Left lung (tissue), 10 donors: ENCODE measurements around the gene PTPRN2. TPM values are rescaled to one million over a fixed set of nuclear protein-coding genes. Genes with fewer than 3 reads are reported as not detected.

Source experiments
- ATAC-seq: fragments of 200-7000 bp; cut with Tn5 transposase; one replicate; pipeline ENCODE4 v1.9.1; 2020; ENCODE audit warnings: moderate library complexity
- DNase-seq, 4 donors: peaks; one replicate each; pipeline ENCODE4 v3.0.0-alpha.2; 2013 to 2020
- H3K27ac ChIP-seq, 2 donors: fragments of 200-600 bp; sonication (generic) in 1 of 2; one replicate each; pipeline versions ENCODE4 v1.5.0 to v1.8.0; 2020 to 2021
- H3K27me3 ChIP-seq, 2 donors: fragments of 200-600 bp; sonication (generic) in 1 of 2; one replicate each; pipeline versions ENCODE4 v1.5.0 to v1.8.0; 2020 to 2021
- H3K36me3 ChIP-seq, 2 donors: fragments of 200-600 bp; sonication (generic) in 1 of 2; one replicate each; pipeline versions ENCODE4 v1.5.0 to v1.8.0; 2020 to 2021
- H3K4me1 ChIP-seq, 2 donors: fragments of 200-600 bp; one replicate each; pipeline ENCODE4 v1.8.0; 2021
- H3K4me3 ChIP-seq, 2 donors: fragments of 200-600 bp; sonication (generic) in 1 of 2; one replicate each; pipeline versions ENCODE4 v1.5.0 to v1.8.0; 2020 to 2021; ENCODE audit warnings: mild to moderate bottlenecking in 1 of 2
- H3K9me3 ChIP-seq, 2 donors: fragments of 200-600 bp; sonication (generic) in 1 of 2; one replicate each; pipeline versions ENCODE4 v1.5.0 to v1.8.0; 2020 to 2021
- CTCF ChIP-seq, 2 donors: fragments of 200-600 bp; sonication (generic) in 1 of 2; IDR thresholded peaks; one replicate each; pipeline versions ENCODE4 v1.5.0 to v1.8.0; 2021; ENCODE audit warnings: antibody characterized with exemption in 2 of 2
- intact Hi-C, 2 donors: fragments of 100-400 bp; cut with DNase I; formaldehyde crosslinking; loops; one replicate each; pipeline versions ENCODE4 v1.11.2 to v1.14.2; 2022
- polyA plus RNA-seq, 6 donors: library from polyadenylated mRNA; unstranded; fragments of 120-200 nt; gene quantifications; one replicate each; pipeline ENCODE4 v1.2.1, GENCODE V29; 2013; ENCODE audit not compliant: insufficient read length in 6 of 6
- total RNA-seq, 2 donors: library from RNA; stranded (reverse); fragmentation: NEBNext Ultra II Directional; extraction: Animal tissue kit (Norgen Biotek cat#: 25700); gene quantifications; one replicate each; pipeline ENCODE4 v1.2.1, GENCODE V29; 2021
- donor health status: DM: no; HTN: yes; CAD: no.
- donor health status: DM: no; HTN: no; CAD: no.

PTPRN2 gene
- total and polyA plus RNA-seq, 8 donors, result 4.0 to 7.8 (median 6.8) TPM

DNA sequence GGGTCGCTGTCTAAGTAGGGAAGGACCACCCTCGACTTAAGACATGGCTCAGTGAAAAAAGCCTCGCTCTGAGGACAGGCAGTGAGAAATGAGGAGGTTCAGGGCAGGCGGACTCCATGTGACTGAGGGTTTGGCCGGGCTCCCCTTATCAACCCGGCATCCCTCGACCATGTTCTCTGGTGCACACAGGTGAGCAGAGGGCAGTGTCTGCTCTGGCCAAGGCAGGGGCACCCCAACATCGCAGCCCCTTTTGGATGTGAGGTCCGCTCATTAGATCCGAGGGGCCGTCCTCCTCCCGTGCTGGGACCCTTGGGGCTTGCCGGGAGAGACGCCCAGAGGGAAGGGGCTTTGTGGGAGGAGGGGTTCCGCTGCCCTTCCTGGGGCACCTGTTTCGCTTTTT lies 775.7 kb downstream of the PTPRN2 start:
- no peak for ATAC-seq
- Histone ChIP-seq H3K4me3 (no peak overlapping the region), H3K4me1 (no peaks in the 10 kb centered on the region), H3K27me3 (no peaks in the 10 kb centered on the region), H3K9me3 (peaks cover 0 to 3% of the 10 kb centered on the region in 2 donors), H3K36me3 (no peaks in the 10 kb centered on the region), H3K27ac (no peak overlapping the region)
- intact Hi-C loops, result no loop called here
- no peak for TF ChIP-seq CTCF (IDR thresholded peaks at IDR 0.05)
- peak in 1 of 4 donors; percentile 55 for DNase-seq

DNA sequence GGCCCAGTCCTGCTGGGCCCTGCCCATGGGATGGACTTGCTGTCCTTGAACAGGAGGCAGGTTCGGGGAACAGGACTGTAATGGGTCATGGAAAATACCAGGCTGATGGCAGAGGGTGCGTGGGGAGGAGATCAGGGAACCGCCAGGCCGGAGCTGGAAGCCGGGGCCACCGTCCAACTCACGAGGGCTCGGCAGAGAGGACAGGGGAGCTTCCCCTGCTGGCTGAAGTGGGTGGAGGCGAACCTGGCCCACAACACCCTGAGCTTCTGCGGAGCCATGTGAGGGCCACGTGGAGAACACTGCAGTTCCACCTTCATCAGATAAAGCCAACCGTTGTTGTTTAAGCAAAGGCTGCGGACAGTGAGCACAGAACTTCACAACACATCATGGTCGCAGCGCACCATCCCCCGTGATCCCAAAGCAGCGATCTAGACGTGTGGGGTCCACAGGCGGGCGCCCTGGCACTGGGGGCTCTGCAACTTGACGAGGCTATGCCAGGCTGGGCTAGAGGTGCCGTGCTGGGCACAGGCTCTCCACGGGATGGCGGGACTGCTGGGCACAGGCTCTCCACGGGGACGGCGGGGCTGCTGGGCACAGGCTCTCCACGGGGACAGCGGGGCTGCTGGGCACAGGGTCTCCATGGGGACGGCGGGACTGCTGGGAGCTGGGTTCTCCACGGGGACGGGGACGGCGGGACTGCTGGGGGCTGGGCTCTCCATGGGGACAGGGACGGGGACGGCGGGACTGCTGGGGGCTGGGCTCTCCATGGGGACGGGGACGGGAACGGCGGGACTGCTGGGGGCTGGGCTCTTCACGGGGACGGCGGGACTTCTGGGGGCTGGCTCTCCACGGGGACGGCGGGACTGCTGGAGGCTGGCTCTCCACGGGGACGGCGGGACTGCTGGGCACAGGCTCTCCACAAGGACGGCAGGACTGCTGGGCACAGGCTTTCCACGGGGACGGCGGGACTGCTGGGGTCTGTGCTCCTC lies 777.5 kb downstream of the PTPRN2 start:
- intact Hi-C loops, result no loop called here
- Histone ChIP-seq H3K4me1 (no peaks in the 10 kb centered on the region), H3K27ac (no peak overlapping the region), H3K9me3 (peaks cover 0 to 3% of the 10 kb centered on the region in 2 donors), H3K27me3 (no peaks in the 10 kb centered on the region), H3K36me3 (no peaks in the 10 kb centered on the region), H3K4me3 (no peak overlapping the region)
- TF ChIP-seq CTCF (IDR thresholded peaks at IDR 0.05), result no peak
- DNase-seq (peak in 1 of 4 donors; percentile 78), ATAC-seq (no peak)

GRCh38 chr7:157809154-157809862 lies 778.3 kb downstream of the PTPRN2 start:
- no peak overlapping the region for H3K4me3 ChIP-seq
- H3K36me3 ChIP-seq, result no peaks in the 10 kb centered on the region
- intact Hi-C loops, result no loop called here
- peaks cover 0 to 3% of the 10 kb centered on the region in 2 donors for H3K9me3 ChIP-seq
- TF ChIP-seq CTCF (IDR thresholded peaks at IDR 0.05), result no peak
- H3K27ac ChIP-seq, result no peak overlapping the region
- ATAC-seq (no peak), DNase-seq (peak in 1 of 4 donors; percentile 68)
- H3K27me3 ChIP-seq, result no peaks in the 10 kb centered on the region
- H3K4me1 ChIP-seq, result no peaks in the 10 kb centered on the region

DNA sequence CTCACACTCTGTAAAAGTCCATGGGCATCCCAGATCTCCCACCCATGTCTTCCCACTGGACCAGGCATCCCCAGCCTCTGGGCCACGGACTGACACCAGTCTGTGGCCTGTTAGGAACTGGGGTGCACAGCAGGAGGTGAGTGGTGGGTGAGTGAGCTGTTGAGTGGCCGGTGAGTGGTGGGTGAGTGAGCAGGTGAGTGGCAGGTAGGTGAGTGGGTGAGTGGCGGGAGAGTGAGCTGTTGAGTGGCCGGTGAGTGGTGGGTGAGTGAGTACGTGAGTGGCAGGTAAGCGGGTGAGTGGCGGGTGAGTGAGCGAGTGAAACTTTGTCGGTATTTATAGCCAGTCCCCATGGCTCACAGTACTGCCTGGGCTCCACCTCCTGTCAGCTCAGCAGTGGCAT lies 779.6 kb downstream of the PTPRN2 start:
- Histone ChIP-seq H3K36me3 (no peaks in the 10 kb centered on the region), H3K4me3 (no peak overlapping the region), H3K27ac (no peak overlapping the region), H3K27me3 (no peaks in the 10 kb centered on the region), H3K9me3 (peaks cover 0 to 3% of the 10 kb centered on the region in 2 donors), H3K4me1 (no peaks in the 10 kb centered on the region)
- TF ChIP-seq CTCF (IDR thresholded peaks at IDR 0.05), result no peak
- no peak for ATAC-seq
- peak in 1 of 4 donors; percentile 30 for DNase-seq
- intact Hi-C loops, result no loop called here

- Histone ChIP-seq H3K9me3 (peaks cover 0 to 3% of the 10 kb centered on the region in 2 donors), H3K36me3 (no peaks in the 10 kb centered on the region), H3K27me3 (no peaks in the 10 kb centered on the region), H3K4me1 (no peaks in the 10 kb centered on the region), H3K27ac (no peak overlapping the region), H3K4me3 (no peak overlapping the region)
- ATAC-seq (no peak), DNase-seq (peak in 1 of 4 donors; percentile 37)
- intact Hi-C loops, result no loop called here
- TF ChIP-seq CTCF (IDR thresholded peaks at IDR 0.05), result no peak
Measured at GRCh38 chr7:157807510-157807909, 780.1 kb downstream of the PTPRN2 start.
